Forelimb muscle (tissue), 1 donor: ENCODE measurements around the gene UBA1. TPM values are rescaled to one million over a fixed set of nuclear protein-coding genes. Genes with fewer than 3 reads are reported as not detected.

Experiments
- DNase-seq: peaks from one replicate; pipeline ENCODE4 v3.0.0-alpha.2; 2013; ENCODE audit warnings: low read depth
- polyA plus RNA-seq: library from polyadenylated mRNA; unstranded; fragments of 120-200 nt; gene quantifications from one replicate; pipeline ENCODE4 v1.2.1, GENCODE V29; 2013; ENCODE audit not compliant: insufficient read length

UBA1 gene
- polyA plus RNA-seq, 1 donor = 145 TPM

- DNase-seq = no peak
These were observed 35.8 kb downstream of the UBA1 start for GRCh38 chrX:47229427-47229826.

GRCh38 chrX:47230136-47230868 is 36.7 kb downstream of the UBA1 start:
- DNase-seq = no peak

- DNase-seq = no peak
These were observed 37.5 kb downstream of the UBA1 start for GRCh38 chrX:47231167-47231566.

GRCh38 chrX:47232197-47232802 is 38.7 kb downstream of the UBA1 start:
- DNase-seq = no peak

GRCh38 chrX:47232803-47233332 is 39.2 kb downstream of the UBA1 start, which contains the start of gene USP11:
Gene USP11 (plus strand): TSS chrX:47233009. CDS start chrX:47233044, 35 bp downstream.
- no peak for DNase-seq

GRCh38 chrX:47233333-47234113 is 39.9 kb downstream of the UBA1 start:
- DNase-seq = peak; percentile 83

GRCh38 chrX:47234583-47234982 is 41.0 kb downstream of the UBA1 start:
- no peak for DNase-seq

GRCh38 chrX:47235691-47236103 is 42.1 kb downstream of the UBA1 start:
- DNase-seq = no peak

GRCh38 chrX:47239199-47239598 is 45.6 kb downstream of the UBA1 start:
- DNase-seq = no peak

GRCh38 chrX:47239898-47240545 is 46.4 kb downstream of the UBA1 start:
- DNase-seq = no peak

GRCh38 chrX:47240619-47241018 is 47.0 kb downstream of the UBA1 start:
- DNase-seq = no peak

GRCh38 chrX:47241201-47242011 is 47.8 kb downstream of the UBA1 start:
- DNase-seq = no peak

GRCh38 chrX:47242321-47242720 is 48.7 kb downstream of the UBA1 start:
- no peak for DNase-seq

- no peak for DNase-seq
These were observed 49.7 kb downstream of the UBA1 start for GRCh38 chrX:47243351-47243750.

- DNase-seq = no peak
These were observed 51.0 kb downstream of the UBA1 start for GRCh38 chrX:47244676-47245075.

- no peak for DNase-seq
These were observed 51.5 kb downstream of the UBA1 start for GRCh38 chrX:47245156-47245555.

- DNase-seq = no peak
These were observed 53.8 kb downstream of the UBA1 start for GRCh38 chrX:47247206-47247998.

- no peak for DNase-seq
These were observed 54.3 kb downstream of the UBA1 start for GRCh38 chrX:47247999-47248320.

- DNase-seq = no peak
These were observed 54.9 kb downstream of the UBA1 start for GRCh38 chrX:47248576-47248975.

GRCh38 chrX:47250017-47250347 is 56.4 kb downstream of the UBA1 start:
- no peak for DNase-seq
